Measurements from ENCODE around the gene SLC35F4. TPM values are rescaled to one million over a fixed set of nuclear protein-coding genes. Genes with fewer than 3 reads are reported as not detected.

Gene SLC35F4
- total RNA-seq, 2 donors from 2014 or later = not detected

- intact Hi-C loops (cut with DNase I, micrococcal nuclease) = no loop called here
- ATAC-seq (no peak), DNase-seq (no peak)
Observed at GRCh38 chr14:57576498-57576897, 289.4 kb downstream of the SLC35F4 start.

- intact Hi-C loops (cut with DNase I, micrococcal nuclease) = no loop called here
- ATAC-seq = no peak
- DNase-seq = no peak
Observed at GRCh38 chr14:57575482-57575881, 290.4 kb downstream of the SLC35F4 start.

GRCh38 chr14:57574617-57575288, 291.1 kb downstream of the SLC35F4 start:
- intact Hi-C loops (cut with DNase I, micrococcal nuclease) = no loop called here
- ATAC-seq = no peak
- no peak for DNase-seq

- intact Hi-C loops (cut with DNase I, micrococcal nuclease) = no loop called here
- ATAC-seq (no peak), DNase-seq (no peak)
Observed at GRCh38 chr14:57573173-57573572, 292.7 kb downstream of the SLC35F4 start.

DNA sequence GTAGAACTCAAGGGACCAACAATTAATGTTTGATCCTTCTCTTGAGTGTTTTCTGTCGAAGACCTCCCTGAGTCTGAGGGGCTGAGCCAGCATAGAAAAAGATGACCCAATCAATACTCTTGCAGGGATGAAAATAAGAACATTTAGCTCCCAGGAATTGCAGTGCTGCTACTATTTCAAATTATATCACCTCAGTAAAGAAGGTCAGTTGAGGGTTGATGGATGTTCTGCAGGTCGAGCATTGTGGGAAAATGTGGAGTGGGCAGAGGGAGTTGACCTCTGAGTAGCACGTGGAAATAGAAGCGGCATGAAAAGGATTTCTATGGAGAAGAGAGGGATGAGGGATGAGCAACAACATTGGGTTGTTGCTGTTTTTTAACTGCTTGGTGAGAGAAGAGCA, 297.3 kb downstream of the SLC35F4 start:
- DNase-seq = no peak
- intact Hi-C loops (cut with DNase I, micrococcal nuclease) = no loop called here
- ATAC-seq = no peak

- ATAC-seq (no peak), DNase-seq (no peak)
- intact Hi-C loops (cut with DNase I, micrococcal nuclease) = no loop called here
Observed at GRCh38 chr14:57567220-57567619, 298.7 kb downstream of the SLC35F4 start.

DNA sequence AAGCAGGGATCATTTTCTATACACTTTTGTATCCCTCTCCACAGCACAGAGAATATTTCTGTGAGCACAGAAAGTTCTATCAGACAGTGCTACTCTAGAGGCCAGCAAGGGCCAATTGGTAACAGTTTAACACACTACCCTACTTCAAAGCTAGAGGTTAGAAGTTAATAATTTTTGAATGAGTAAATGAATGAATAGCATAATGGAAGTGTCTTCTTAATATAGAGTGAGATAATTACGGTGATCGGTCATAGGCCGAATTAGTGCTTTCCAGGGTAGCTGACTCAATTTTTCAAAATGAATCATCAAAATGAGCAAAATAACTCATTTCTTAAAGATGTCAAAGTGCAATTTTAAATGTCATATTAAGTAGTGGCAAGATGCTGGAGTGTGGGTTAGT, 305.2 kb downstream of the SLC35F4 start:
- intact Hi-C loops (cut with DNase I, micrococcal nuclease) = no loop called here
- ATAC-seq (no peak), DNase-seq (no peak)

DNA sequence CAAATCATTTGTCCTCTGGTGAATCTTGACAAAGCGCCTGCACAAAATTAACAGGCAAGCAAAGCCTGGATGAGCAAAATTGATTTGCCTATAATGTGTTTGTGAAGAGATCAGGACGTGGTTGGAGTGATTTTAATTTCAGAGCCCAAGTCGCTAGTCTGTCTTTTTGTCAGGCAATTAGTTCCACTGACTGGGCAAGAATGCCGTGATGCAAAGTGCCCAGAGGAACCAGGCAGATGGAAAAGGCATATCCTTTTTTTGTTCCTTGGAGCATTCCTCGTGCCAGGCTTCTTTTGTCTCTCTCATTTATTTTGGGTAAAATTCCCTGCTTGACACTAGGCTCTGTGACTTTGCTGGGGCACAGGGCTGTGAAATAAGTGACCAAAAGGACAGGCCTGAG, 306.3 kb downstream of the SLC35F4 start:
- ATAC-seq (no peak), DNase-seq (no peak)
- intact Hi-C loops (cut with DNase I, micrococcal nuclease) = no loop called here

GRCh38 chr14:57549765-57550420, 316.0 kb downstream of the SLC35F4 start:
- intact Hi-C loops (cut with DNase I, micrococcal nuclease) = no loop called here
- DNase-seq = no peak
- ATAC-seq = no peak

DNA sequence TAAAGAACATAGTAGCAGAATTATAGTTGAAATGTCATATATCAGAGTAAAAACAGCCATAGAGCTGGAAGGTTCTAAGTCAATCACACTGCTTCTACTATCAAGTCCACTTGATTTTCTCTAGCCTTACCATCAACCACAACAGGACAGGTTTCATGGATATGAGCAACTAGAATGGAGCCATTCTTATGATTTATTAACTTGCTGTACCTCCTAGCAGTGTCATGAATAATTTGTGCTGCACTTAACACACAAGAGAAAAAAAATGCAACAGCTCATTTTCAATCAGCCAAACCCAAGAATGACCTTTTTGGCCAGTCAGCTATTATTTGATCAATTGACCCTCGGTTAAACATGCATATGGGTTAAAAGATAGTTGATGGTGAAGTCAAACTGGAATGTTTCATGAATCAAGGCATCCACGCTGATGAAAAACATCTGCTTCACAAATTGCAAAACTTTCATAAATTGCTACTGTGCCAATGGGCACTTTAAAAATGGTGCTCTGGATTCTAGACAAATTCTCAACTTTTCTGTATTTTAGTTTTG, 316.8 kb downstream of the SLC35F4 start:
- intact Hi-C loops (cut with DNase I, micrococcal nuclease) = no loop called here
- DNase-seq (no peak), ATAC-seq (no peak)

DNA sequence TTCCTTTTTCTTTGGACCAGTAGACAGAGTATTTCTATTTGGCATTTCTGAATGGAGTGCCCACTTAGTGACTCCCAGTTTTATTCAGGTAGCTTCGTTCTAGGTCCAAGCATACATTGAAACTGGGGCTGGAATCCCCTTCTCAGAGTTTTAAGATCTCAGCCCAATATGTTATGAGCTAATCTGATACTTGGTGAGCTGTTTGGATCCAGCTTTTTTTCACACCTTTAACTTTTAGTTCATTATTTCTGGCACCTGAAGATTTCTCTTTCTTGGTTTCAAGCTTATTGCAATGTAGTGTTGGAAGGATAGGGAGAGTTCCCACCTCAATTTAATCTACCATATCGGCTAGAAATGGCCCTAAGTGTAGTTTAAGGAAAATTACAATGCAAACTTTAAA, 318.8 kb downstream of the SLC35F4 start:
- DNase-seq (no peak), ATAC-seq (no peak)
- intact Hi-C loops (cut with DNase I, micrococcal nuclease) = no loop called here

DNA sequence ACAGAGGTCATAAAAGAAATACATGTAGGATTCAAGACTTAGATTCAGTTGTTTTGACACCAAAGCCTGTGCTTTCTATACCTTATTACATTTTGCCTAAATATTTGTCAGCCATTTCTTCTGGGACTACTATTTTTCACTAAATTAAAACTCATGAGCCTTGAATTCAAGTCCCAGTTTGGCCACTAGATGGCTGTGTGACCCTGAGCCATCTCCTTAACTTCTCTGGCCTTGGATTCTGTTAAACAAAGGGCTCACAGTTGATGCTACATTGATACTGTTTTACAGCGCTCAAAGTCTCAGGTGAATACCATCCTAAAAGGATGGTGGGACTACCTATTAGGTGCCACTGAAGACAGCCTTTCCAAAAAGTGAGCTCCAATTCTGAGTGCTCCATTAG, 332.7 kb downstream of the SLC35F4 start:
- intact Hi-C loops (cut with DNase I, micrococcal nuclease) = no loop called here
- DNase-seq = no peak

GRCh38 chr14:57530571-57530970, 335.3 kb downstream of the SLC35F4 start:
- intact Hi-C loops (cut with DNase I, micrococcal nuclease) = no loop called here
- ATAC-seq (no peak), DNase-seq (no peak)

More for the DNA sequence above, 332.7 kb downstream of the SLC35F4 start:
- ATAC-seq = no peak

DNA sequence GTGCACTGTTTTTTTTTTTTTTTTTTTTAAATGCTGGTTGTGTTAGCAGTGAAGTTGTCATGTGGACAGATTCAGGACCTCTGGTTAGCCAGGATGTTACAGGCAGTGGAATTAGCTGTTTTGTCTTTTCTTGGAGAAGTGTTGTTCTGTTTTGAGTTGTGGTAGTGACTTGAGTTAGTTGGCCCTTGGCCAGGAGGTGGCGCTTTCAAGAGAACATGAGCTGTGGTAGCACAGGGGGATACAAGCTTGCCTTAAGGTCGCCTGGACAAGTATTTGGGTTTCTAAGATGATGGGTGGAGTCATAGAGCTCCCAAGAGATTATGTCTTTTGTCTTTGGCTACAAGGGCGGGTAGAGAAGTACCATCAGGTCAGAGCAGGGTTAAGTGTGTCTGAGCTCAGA, 338.9 kb downstream of the SLC35F4 start:
- no peak for DNase-seq
- ATAC-seq = no peak
- intact Hi-C loops (cut with DNase I, micrococcal nuclease) = no loop called here

GRCh38 chr14:57519043-57519442, 346.8 kb downstream of the SLC35F4 start:
- intact Hi-C loops (cut with DNase I, micrococcal nuclease) = no loop called here

More at GRCh38 chr14:57519043-57519442, 346.8 kb downstream of the SLC35F4 start:
- no peak for ATAC-seq
- no peak for DNase-seq
